Measurements from ENCODE around the gene TMEM217.
"Not testable (repeated sequence)": the region's sequence is repeated elsewhere in the genome, so short reads cannot be mapped to it uniquely, and the experiment has no call there.

DNA sequence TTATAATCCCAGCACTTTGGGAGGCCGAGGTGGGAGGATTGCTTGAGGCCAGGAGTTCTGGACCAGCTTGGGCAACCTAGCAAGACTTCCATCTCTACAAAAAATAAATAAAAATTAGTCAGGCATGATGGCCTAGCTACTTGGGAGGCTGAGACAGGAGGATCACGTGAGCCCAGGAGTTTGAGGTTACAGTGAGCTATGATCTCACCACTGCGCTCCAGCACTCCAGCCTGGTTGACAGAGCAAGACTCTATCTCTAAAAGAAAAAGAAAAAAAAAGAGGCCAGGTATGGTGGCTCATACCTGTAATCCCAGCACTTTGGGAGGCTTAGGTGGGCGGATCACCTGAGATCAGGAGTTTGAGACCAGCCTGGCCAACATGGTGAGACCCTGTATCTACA, 77.3 kb downstream of the TMEM217 start:
- TF ChIP-seq, protein P1, sequence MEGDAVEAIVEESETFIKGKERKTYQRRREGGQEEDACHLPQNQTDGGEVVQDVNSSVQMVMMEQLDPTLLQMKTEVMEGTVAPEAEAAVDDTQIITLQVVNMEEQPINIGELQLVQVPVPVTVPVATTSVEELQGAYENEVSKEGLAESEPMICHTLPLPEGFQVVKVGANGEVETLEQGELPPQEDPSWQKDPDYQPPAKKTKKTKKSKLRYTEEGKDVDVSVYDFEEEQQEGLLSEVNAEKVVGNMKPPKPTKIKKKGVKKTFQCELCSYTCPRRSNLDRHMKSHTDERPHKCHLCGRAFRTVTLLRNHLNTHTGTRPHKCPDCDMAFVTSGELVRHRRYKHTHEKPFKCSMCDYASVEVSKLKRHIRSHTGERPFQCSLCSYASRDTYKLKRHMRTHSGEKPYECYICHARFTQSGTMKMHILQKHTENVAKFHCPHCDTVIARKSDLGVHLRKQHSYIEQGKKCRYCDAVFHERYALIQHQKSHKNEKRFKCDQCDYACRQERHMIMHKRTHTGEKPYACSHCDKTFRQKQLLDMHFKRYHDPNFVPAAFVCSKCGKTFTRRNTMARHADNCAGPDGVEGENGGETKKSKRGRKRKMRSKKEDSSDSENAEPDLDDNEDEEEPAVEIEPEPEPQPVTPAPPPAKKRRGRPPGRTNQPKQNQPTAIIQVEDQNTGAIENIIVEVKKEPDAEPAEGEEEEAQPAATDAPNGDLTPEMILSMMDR (tag by site-specific recombination; IDR thresholded peaks at IDR 0.05): not testable (repeated sequence)
- not testable (repeated sequence) for TF ChIP-seq ZNF239 (tag by site-specific recombination; IDR thresholded peaks at IDR 0.05); ZBTB49 (tag by site-specific recombination; IDR thresholded peaks at IDR 0.05; ENCODE audit: low read depth); ZNF350 (tag by site-specific recombination; IDR thresholded peaks at IDR 0.05); ZNF311 (tag by site-specific recombination; IDR thresholded peaks at IDR 0.05; ENCODE audit: borderline replicate concordance); ZNF571 (tag by site-specific recombination; IDR thresholded peaks at IDR 0.05); ZBTB6 (tag by site-specific recombination; IDR thresholded peaks at IDR 0.05); ZNF792 (tag by site-specific recombination; IDR thresholded peaks at IDR 0.05); BCL11A (tag by site-specific recombination; IDR thresholded peaks at IDR 0.05; ENCODE audit: low read depth); ZNF585B (tag by site-specific recombination; IDR thresholded peaks at IDR 0.05); ZNF174 (tag by site-specific recombination; IDR thresholded peaks at IDR 0.05); GLI4 (tag by site-specific recombination; IDR thresholded peaks at IDR 0.05)
- TF ChIP-seq, protein P2, sequence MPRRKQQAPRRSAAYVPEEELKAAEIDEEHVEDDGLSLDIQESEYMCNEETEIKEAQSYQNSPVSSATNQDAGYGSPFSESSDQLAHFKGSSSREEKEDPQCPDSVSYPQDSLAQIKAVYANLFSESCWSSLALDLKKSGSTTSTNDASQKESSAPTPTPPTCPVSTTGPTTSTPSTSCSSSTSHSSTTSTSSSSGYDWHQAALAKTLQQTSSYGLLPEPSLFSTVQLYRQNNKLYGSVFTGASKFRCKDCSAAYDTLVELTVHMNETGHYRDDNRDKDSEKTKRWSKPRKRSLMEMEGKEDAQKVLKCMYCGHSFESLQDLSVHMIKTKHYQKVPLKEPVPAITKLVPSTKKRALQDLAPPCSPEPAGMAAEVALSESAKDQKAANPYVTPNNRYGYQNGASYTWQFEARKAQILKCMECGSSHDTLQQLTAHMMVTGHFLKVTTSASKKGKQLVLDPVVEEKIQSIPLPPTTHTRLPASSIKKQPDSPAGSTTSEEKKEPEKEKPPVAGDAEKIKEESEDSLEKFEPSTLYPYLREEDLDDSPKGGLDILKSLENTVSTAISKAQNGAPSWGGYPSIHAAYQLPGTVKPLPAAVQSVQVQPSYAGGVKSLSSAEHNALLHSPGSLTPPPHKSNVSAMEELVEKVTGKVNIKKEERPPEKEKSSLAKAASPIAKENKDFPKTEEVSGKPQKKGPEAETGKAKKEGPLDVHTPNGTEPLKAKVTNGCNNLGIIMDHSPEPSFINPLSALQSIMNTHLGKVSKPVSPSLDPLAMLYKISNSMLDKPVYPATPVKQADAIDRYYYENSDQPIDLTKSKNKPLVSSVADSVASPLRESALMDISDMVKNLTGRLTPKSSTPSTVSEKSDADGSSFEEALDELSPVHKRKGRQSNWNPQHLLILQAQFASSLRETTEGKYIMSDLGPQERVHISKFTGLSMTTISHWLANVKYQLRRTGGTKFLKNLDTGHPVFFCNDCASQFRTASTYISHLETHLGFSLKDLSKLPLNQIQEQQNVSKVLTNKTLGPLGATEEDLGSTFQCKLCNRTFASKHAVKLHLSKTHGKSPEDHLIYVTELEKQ (tag by site-specific recombination; IDR thresholded peaks at IDR 0.05; ENCODE audit: borderline replicate concordance): not testable (repeated sequence)
